B cell (primary cell): ENCODE results near the gene MESD. TPM values are rescaled to one million over a fixed set of nuclear protein-coding genes. Genes with fewer than 3 reads are reported as not detected.

Source experiments
- ATAC-seq: fragments of 200-7000 bp; cut with Tn5 transposase; one replicate; pipeline ENCODE4 v1.10.0; 2021; ENCODE audit warnings: low read depth, mild to moderate bottlenecking, moderate number of reproducible peaks, moderate library complexity
- CTCF ChIA-PET: fragments of 350-600 bp; sonication (Branson Sonifier 250); formaldehyde crosslinking; loops from one replicate; lab custom pipeline; 2021; ENCODE audit warnings: antibody characterized with exemption, inconsistent platforms; lab: Charles Lee
- POLR2A ChIA-PET: fragments of 350-600 bp; sonication (Branson Sonifier 250); formaldehyde crosslinking; loops from one replicate; lab custom pipeline; 2021; ENCODE audit warnings: antibody characterized with exemption; lab: Charles Lee
- DNase-seq: peaks from one replicate; pipeline ENCODE4 v3.0.0; 2013
- H2AFZ ChIP-seq: 2 replicates; pipeline ENCODE4 v1.6.1; 2012; ENCODE audit warnings: mild to moderate bottlenecking, low read depth, low read length; ENCODE audit not compliant: insufficient read depth, poor library complexity, severe bottlenecking
- H3K27ac ChIP-seq, 2 donors: 1 replicate in 1 of 2; 2 replicates in 1 of 2; pipeline ENCODE4 v1.5.1; 2012 to 2013; ENCODE audit warnings: low read length in 2 of 2, mild to moderate bottlenecking in 2 of 2, moderate library complexity in 1 of 2
- H3K27me3 ChIP-seq, 4 experiments: fragments of 200-600 bp in 1 of 4; sonication (generic) in 1 of 4; replicated peaks in 1 of 4; 1 replicate in 2 of 4; 2 replicates in 2 of 4; pipeline versions ENCODE4 v1.6.1 to v1.7.0; 2013 to 2016; ENCODE audit warnings: low read length in 3 of 4, mild to moderate bottlenecking in 2 of 4, mixed read lengths in 1 of 4, moderate library complexity in 1 of 4; ENCODE audit not compliant: insufficient read depth in 4 of 4, control insufficient read depth in 3 of 4; ENCODE audit errors: control extremely low read depth in 1 of 4
- H3K36me3 ChIP-seq, 2 experiments: replicated peaks in 1 of 2; 1 replicate in 1 of 2; 2 replicates in 1 of 2; pipeline versions ENCODE4 v1.6.1 to v1.7.1; 2013; ENCODE audit warnings: low read length in 1 of 2; ENCODE audit not compliant: insufficient read depth in 2 of 2, control insufficient read depth in 1 of 2; ENCODE audit errors: control extremely low read depth in 1 of 2, extremely low read depth in 1 of 2
- H3K4me1 ChIP-seq, 2 donors: fragments of 200-600 bp in 1 of 2; sonication (generic) in 1 of 2; 1 replicate in 1 of 2; 2 replicates in 1 of 2; pipeline versions ENCODE4 v1.5.1 to v1.6.1; 2013 to 2017; ENCODE audit warnings: low read length in 2 of 2; ENCODE audit not compliant: control insufficient read depth in 2 of 2, insufficient read depth in 2 of 2
- H3K4me2 ChIP-seq: replicated peaks from 2 replicates; pipeline ENCODE3; 2012; ENCODE audit warnings: mild to moderate bottlenecking, low read depth, low read length; ENCODE audit not compliant: poor library complexity, severe bottlenecking
- H3K4me3 ChIP-seq, 5 experiments: fragments of 200-600 bp in 1 of 5; sonication (generic) in 1 of 5; 1 replicate in 3 of 5; 2 replicates in 2 of 5; pipeline versions ENCODE4 v1.5.1 to v1.7.0; 2011 to 2016; ENCODE audit warnings: low read length in 4 of 5, mild to moderate bottlenecking in 4 of 5, low read depth in 2 of 5, control low read depth in 1 of 5, moderate library complexity in 1 of 5; ENCODE audit not compliant: insufficient read depth in 1 of 5; ENCODE audit errors: control extremely low read depth in 1 of 5, extremely low read depth in 1 of 5
- H3K79me2 ChIP-seq: fragments of 200-600 bp; sonication (generic); one replicate; pipeline ENCODE4 v1.6.0; 2016; ENCODE audit warnings: low read length; ENCODE audit not compliant: control insufficient read depth, insufficient read depth
- H3K9ac ChIP-seq: fragments of 200-600 bp; sonication (generic); 2 replicates; pipeline ENCODE4 v1.6.1; 2017; ENCODE audit warnings: mild to moderate bottlenecking, low read length, moderate library complexity
- H3K9me3 ChIP-seq, 3 donors: one replicate each; pipeline versions ENCODE4 v1.6.1 to v1.7.1; 2013; ENCODE audit warnings: low read length in 2 of 3; ENCODE audit not compliant: control insufficient read depth in 2 of 3, insufficient read depth in 1 of 3; ENCODE audit errors: control extremely low read depth in 1 of 3
- H4K20me1 ChIP-seq: 2 replicates; pipeline ENCODE4 v1.6.0; 2012; ENCODE audit warnings: mild to moderate bottlenecking, low read length; ENCODE audit not compliant: insufficient read depth, control insufficient read depth, poor library complexity, severe bottlenecking
- H3K27ac Mint-ChIP-seq: one replicate; pipeline ENCODE4 v1.8.0; 2021; ENCODE audit warnings: mixed read lengths
- H3K27me3 Mint-ChIP-seq: one replicate; pipeline ENCODE4 v1.8.0; 2021; ENCODE audit warnings: mixed read lengths
- H3K4me1 Mint-ChIP-seq: one replicate; pipeline ENCODE4 v1.8.0; 2021; ENCODE audit warnings: mixed read lengths
- H3K4me3 Mint-ChIP-seq: one replicate; pipeline ENCODE4 v1.8.0; 2021; ENCODE audit warnings: mixed read lengths
- H3K9me3 Mint-ChIP-seq: one replicate; pipeline ENCODE4 v1.8.0; 2022; ENCODE audit warnings: mixed read lengths; ENCODE audit not compliant: insufficient read depth
- CTCF ChIP-seq: fragments of 200-600 bp; IDR thresholded peaks from one replicate; pipeline ENCODE4 v1.8.0; 2022; ENCODE audit warnings: antibody characterized with exemption, mild to moderate bottlenecking
- EZH2 ChIP-seq: IDR thresholded peaks from 2 replicates; pipeline ENCODE4 v1.6.1; 2012; ENCODE audit warnings: borderline replicate concordance, low read depth, mild to moderate bottlenecking, moderate library complexity, low read length; ENCODE audit not compliant: insufficient read depth, poor library complexity, severe bottlenecking
- WGBS: methylation state at CpG from one replicate; pipeline ENCODE4 v1.1.5; 2013; ENCODE audit warnings: missing lambda C conversion rate; ENCODE audit not compliant: insufficient coverage; 5-methylcytosine and 5-hydroxymethylcytosine counted together
- intact Hi-C: fragments of 100-400 bp; cut with micrococcal nuclease; formaldehyde crosslinking; loops from one replicate; pipeline ENCODE4 v1.10.0; 2022
- polyA plus RNA-seq: library from polyadenylated mRNA; depleted of rRNA; stranded (reverse); fragments of >200 nt; gene quantifications from 2 replicates; pipeline ENCODE4 v1.2.3, GENCODE V29; 2012
- total RNA-seq, 2 donors: library from RNA; stranded (reverse); fragments of 120-200 nt in 1 of 2; gene quantifications; 1 replicate in 1 of 2; 2 replicates in 1 of 2; pipeline versions ENCODE4 v1.2.3 to v1.2.4, GENCODE V29; 2013 to 2022

The MESD gene
- total and polyA plus RNA-seq, 2 donors (not counting 1 experiment from before 2014, with no cell fraction given), result 7.9 to 35.3 TPM

- no peak overlapping the region for H3K4me2 ChIP-seq
- DNase-seq, result no peak
- no peaks in the 10 kb centered on the region for H3K27me3 ChIP-seq
- H3K4me3 ChIP-seq, result no peak overlapping the region
- Mint-ChIP-seq H3K4me3 (no peak overlapping the region), H3K9me3 (no peaks in the 10 kb centered on the region), H3K27ac (no peak overlapping the region), H3K27me3 (no peaks in the 10 kb centered on the region), H3K4me1 (no peaks in the 10 kb centered on the region)
- ChIA-PET CTCF (interaction anchor here (2.3 kb wide), 1 partner anchor 16 kb away, joined by 6 read pairs; no protein-coding TSS in a partner anchor), POLR2A (no interaction called here)
- intact Hi-C loops, result no loop called here
- no peak overlapping the region for H2AFZ ChIP-seq
- TF ChIP-seq CTCF (no peak), EZH2 (no peak)
- no peaks in the 10 kb centered on the region for H3K9me3 ChIP-seq
- H3K36me3 ChIP-seq, result peaks cover 0 to 35% of the 10 kb centered on the region in 2 experiments
- no peaks in the 10 kb centered on the region for H3K79me2 ChIP-seq
- H3K27ac ChIP-seq, result no peak overlapping the region
- ATAC-seq, result no peak
- no peaks in the 10 kb centered on the region for H3K4me1 ChIP-seq
- H3K9ac ChIP-seq, result no peak overlapping the region
- H4K20me1 ChIP-seq, result no peaks in the 10 kb centered on the region
- 96% methylated on average over 10 of the region's 12 CpGs for WGBS
These were observed 36.3 kb downstream of the MESD start for GRCh38 chr15:80953001-80953952.

GRCh38 chr15:80951941-80952340 lies 37.7 kb downstream of the MESD start:
- H3K4me1 ChIP-seq, result no peaks in the 10 kb centered on the region
- no peaks in the 10 kb centered on the region for H3K79me2 ChIP-seq
- ATAC-seq, result no peak
- CTCF ChIA-PET, result no interaction called here
- no peak overlapping the region for H3K9ac ChIP-seq
- H4K20me1 ChIP-seq, result no peaks in the 10 kb centered on the region
- 83% methylated on average over 3 of the region's 5 CpGs for WGBS
- H3K4me3 Mint-ChIP-seq, result no peak overlapping the region
- POLR2A ChIA-PET, result no interaction called here
- intact Hi-C loops, result no loop called here
- no peak overlapping the region for H3K4me2 ChIP-seq
- no peaks in the 10 kb centered on the region for H3K9me3 ChIP-seq
- H3K27me3 Mint-ChIP-seq, result no peaks in the 10 kb centered on the region
- H3K27ac ChIP-seq, result no peak overlapping the region
- TF ChIP-seq EZH2 (no peak), CTCF (no peak)
- no peak overlapping the region for H3K4me3 ChIP-seq
- no peak overlapping the region for H3K27ac Mint-ChIP-seq
- DNase-seq, result no peak
- no peaks in the 10 kb centered on the region for H3K27me3 ChIP-seq
- H3K36me3 ChIP-seq, result peaks cover 0 to 45% of the 10 kb centered on the region in 2 experiments
- no peaks in the 10 kb centered on the region for H3K9me3 Mint-ChIP-seq
- no peak overlapping the region for H2AFZ ChIP-seq
- H3K4me1 Mint-ChIP-seq, result no peaks in the 10 kb centered on the region
